NCI-H1092 (cell line): ENCODE results near the gene SHISA6.

Source experiments
- DNase-seq: peaks from one replicate; lab custom pipeline; 2025; lab: John Stamatoyannopoulos, UW

The SHISA6 gene

DNA sequence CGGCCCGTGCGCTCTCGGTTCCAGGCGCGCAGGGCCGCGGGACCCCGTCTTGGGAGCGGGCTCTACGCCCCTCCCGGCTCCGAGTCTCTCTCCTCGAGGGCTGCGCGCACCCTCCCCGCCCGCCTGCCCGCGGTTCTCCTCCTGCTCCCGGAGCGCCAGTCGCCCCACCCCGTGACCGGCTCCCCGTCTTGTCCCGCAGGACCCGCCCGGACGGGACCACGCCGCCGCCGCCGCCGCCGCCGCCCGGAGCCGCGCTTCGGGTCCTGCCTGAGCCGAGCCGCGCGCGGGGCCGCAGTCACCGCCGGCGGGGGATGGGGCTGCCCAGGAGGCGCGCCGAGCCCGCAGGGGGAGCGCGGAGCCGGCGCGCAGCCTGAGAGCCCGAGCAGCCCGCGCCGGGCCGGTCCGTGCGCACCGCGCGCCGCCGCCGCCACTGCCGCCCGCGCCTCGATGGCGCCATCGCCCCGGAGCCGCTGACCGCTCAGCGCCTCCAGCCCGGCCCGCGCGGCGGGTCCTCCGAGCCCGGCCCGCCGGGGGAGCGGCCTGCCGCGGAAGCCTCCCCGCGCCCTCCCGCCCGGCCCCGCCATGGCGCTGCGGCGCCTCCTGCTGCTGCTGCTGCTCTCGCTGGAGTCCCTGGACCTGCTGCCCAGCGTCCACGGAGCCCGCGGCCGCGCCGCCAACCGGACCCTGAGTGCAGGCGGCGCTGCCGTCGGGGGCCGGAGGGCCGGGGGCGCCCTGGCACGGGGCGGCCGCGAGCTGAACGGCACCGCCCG is at the start of gene SHISA6:
SHISA6 (plus strand) TSS at position 373 of the 770 bp plus-strand sequence.
- no peak for DNase-seq

DNA sequence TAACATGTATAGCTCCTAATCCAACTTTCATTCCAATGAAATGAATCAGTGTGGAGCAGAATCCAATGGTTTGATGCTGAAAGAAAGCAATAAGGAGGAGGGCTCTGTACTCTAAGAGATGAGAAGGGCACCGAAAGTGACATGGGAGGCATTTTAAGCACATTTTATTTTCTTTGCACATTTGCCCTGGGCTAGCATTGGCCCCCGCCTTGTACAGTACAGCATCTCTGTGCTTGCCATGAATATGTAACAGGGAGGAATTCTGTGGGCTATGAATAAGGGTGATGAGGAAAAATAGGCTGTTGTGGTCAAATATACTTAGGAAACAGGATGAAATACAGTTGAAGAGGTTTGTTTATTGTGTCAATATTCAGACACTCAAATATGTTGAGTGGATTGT is 45.2 kb upstream of the SHISA6 start:
- no peak for DNase-seq

- no peak for DNase-seq
Observed at GRCh38 chr17:11204991-11205390, 36.0 kb upstream of the SHISA6 start.

DNA sequence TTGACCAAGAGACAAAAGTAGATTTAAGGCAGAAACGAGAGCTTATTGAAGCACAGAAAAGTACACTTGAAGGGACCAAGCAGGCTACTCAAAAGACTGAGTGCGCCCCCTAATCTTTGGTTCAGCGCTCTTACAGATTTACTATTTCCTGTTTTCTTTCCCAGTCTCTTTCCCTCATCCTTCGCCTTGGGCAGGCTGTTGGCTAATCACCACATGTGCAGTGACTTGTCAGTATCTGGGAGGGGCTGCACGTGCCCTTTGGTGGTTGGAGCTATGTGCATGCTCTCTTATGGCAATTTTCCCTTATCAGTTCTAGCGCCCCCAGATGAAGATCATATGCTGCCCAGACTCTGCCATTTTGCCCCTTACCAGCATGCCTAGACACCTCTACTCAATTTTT is 35.4 kb upstream of the SHISA6 start:
- DNase-seq: no peak

DNA sequence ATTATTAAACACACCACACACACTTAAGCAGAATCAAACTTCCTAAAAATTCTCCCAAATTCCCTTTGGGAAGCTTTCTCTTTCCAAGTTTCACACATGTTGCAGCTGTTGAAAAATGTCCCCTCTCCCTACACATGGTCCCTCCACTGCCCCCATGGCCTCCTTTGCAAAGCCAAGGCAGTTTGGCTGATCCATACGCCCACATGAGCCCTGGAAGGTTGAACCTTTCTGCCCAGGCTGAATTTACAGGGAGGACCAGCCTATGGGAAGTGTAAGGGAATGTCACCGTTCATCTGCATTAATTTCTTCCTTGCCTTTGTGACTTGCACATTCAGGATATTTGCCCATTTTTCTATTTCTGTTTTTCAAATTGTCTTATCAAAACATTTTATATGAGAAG is 31.1 kb upstream of the SHISA6 start:
- DNase-seq: no peak

- no peak for DNase-seq
Observed at GRCh38 chr17:11212792-11213191, 28.2 kb upstream of the SHISA6 start.

GRCh38 chr17:11216976-11217375 is 24.0 kb upstream of the SHISA6 start:
- no peak for DNase-seq

GRCh38 chr17:11221196-11221595 is 19.8 kb upstream of the SHISA6 start:
- DNase-seq: no peak

DNA sequence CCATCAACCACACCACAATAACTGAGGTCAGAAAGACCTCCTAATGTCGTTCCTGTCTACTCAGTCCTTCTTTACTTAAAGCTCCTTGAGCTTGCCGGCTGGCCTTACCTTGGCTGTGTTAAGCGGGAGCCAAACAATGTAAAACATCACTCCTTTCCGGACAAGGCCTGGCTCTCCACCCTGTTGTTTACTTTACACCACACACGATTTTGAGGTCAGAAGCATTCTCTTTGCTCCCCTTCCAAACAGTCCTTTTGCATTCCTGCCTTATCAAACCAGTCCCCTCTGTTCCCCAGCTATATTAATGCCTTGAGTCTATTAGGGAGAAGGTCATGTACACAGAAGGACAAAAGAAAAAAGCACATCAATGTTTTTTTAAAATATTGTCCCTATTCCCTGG is 19.3 kb upstream of the SHISA6 start:
- no peak for DNase-seq

- DNase-seq: no peak
Observed at GRCh38 chr17:11238705-11239104, 2.3 kb upstream of the SHISA6 start.

DNA sequence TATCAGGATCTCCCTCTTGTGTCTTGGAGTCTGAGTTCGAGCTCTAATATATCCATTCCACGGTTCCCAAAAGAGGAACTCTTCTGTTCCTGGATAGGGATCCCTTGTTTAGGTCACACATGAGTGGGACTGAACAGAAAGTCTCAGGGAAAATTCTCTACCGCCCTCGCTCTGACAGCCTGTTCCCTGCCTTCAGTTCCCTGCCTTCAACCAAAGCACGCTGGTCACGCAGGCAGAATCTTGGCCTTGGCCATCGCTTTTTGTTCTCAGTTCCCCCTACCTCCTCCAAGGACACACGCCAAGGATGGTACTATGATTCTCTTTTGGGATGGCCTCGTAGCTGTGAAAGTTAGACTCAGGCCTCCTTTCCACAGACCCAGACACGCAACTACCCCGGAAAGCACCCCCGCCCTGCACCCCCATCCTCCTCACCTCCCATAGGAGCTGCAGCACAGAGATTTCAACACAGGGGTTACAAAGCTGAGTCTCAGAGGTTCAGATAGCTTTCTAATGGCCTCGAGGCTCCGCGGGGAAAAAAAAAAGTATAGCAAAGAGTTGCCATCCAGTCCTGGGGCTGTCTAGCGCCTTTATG is 1.5 kb upstream of the SHISA6 start:
- no peak for DNase-seq

DNA sequence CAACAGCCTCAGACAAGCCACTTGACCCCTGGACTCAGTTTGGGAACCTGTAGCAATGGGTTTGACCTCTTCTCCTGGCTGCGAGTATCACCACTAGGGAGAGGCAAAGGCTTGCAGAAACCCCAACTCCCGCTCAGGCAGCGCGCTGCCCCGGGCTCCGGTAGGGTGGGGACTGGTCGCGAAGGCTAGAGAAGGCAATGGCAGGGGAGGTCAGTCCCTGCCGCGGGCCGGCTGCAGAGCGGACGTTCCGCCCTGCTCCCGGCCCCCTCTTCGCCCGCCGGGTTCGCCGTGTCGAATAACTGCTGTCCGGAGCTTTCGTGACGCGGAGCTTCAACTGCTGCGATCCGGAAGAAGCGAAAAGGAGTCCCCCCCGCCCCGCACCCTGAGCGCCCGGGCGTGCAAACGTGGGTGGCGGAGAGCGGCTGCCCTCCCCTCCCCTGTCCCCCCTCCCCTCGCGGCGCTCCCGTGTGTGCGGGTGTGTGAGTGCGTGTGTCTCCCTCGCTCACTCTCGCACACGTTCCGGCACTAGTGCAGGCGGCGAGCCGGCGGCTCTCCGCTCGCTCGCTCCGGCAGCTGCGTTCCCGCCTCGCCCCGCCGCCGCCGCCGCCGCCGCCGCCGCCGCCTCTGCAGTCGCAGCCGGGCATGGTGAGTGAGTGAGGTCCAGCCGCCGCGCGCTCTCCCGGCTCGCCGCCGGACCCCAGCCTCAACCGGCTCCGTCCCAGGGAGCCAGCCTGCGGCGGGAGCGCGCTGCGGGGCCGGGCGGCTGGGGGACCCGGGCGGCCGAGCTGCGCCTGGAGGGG is 772 bp upstream of the SHISA6 start:
- DNase-seq: no peak

- no peak for DNase-seq
Observed at GRCh38 chr17:11241611-11242226, 706 bp downstream of the SHISA6 start.

- no peak for DNase-seq
Observed at GRCh38 chr17:11242411-11242810, 1.4 kb downstream of the SHISA6 start.

DNA sequence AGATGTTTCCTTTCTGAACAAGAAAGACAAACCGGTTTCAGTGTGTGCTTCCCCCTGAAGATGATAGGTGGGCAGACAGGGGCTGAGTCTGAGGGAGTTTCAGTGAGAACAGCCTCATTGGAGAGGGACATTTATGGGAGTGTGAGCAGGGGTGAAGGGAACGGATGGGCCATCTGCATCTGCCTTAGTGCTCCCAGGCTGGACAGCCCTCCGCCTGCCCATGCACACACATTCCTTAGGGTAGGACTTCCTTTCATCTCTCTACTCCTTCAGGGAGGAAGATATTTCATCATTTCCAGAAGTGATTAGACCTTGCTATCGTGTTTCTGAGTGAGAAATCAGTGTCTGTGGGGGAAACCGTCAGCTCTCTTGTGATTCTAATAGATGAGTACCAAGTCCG is 3.8 kb downstream of the SHISA6 start:
- no peak for DNase-seq

DNA sequence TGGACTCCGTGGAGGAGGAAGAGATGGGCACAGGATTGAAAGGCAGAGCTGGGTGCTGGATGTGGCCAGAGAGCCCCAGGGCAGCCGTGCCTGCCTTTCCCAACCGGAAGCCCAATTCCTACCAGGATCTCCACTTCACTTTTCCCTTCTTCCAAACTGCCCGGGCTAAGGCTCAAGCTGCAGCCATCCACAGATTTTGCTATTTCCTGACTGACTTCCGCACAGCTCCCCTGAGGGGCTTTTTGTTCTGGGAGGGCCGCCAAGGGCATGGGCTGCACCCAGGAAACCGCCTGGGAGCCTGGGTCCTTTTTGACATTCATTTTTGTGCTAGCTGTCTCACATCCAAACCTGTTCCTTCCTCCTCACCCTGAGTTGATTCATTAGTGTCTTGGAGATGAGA is 4.2 kb downstream of the SHISA6 start:
- no peak for DNase-seq

DNA sequence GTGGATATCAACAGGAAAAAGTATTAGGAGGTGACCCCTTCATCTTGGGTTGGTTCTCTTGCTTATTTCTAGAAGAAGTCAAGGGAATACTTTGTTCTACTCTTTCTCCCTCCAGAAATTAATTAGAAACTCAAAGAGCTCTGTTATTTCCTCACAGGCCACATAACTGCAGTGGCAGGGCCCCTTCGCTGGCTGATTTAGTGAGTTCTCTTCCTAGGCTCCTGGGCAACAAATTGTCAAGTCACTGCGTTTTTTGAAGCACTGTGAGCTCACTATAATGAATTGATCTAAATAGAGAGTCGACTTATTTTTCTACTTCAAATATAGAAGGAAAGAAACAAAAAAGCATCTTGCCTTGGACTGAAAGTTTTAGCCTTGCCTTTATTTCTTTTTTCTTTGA is 4.8 kb downstream of the SHISA6 start:
- DNase-seq: no peak

DNA sequence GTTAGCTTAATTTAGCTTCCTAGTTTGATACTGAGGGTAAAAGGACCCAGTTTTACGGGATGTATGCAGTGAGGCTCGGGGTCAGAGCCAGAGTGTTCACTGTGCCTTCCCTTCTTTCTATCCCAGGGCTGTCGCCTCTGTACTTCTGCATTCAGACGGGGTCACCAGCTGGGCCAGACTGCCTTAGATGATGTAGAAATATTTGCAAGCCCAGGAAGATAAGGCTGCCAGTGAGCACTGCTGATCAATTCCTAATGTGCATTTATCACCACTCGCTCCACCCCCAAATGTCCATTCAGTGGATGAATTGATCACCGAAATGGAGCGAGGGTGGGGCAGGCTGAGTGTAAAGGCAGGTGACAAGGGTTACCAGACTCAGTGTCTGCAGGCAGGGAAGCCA is 9.1 kb downstream of the SHISA6 start:
- DNase-seq: no peak

DNA sequence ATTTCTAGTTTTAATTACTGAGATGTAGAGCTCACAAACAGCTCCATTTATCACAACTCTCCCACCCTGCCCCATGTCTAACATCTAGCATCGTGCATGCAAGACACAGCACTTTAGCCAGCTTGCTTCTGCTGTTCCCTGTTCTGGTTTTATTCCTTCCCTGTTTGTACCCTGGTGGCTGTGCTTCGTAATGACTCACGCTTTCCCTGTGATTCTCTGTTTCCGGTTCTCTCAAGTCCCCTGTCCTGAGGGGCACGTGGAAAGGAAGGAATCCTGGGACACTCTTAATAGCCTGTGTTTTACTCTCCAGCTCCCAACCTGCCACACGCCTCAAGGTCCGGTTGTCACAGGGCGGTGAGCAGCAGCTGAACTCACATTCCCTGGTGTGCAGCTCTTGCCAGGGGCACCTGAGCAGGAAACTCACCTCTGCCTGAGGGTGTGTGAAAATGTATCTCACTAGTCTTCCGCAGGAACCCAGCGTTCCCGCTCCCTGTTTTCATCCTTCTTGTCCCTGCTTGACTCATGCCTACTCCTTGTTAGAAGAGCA is 10.6 kb downstream of the SHISA6 start:
- DNase-seq: no peak

- no peak for DNase-seq
Observed at GRCh38 chr17:11252146-11252545, 11.1 kb downstream of the SHISA6 start.

DNA sequence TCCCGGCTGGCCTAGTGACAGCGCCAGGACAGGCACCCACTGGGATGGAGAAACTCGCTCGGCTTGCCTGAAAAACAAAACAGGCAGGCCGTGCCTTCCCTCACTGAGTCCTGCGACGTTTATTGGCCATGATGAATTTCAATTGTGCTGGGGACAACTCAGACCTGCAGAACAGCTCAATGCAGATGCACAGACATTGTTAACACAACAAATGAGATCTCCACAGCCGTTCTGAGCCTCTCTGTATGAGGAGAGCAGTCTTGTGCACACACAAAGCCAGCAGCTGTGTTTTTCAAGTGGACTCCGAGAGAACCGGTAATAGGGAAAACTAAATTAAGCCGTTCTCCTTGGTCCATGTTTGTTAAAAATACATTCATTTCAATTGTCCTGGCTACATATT is 15.9 kb downstream of the SHISA6 start:
- no peak for DNase-seq

DNA sequence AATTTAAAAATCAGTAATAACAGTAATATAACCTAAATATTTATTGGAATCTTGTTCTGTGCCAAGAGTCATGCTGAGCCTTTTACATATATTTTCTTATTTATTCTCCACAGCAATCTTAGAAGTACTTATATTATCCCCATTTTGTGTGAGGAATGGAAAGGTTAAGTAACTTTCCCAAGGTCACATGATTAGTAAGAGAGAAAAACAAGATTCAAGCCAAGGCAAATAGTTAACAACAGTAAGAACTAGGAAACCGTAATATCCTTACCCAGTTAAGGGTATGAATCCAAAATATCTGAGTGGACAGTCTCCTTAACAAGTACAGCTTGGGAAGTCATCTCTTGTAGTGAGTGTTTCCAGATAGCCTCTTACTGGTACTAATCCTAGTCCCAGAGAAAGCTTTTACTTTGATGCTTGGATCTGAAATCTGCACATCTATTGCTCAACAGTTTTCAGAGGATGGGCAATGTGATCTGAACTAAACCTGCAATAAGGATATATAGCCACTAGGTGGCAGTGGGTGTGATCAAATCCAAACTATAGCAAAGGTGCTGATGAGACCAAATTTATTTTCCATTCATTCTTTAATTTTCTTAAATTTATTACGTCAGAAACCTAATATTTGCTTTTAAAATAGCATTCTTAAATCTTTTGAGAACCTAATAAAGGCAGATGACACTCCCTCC is 23.3 kb downstream of the SHISA6 start:
- DNase-seq: no peak
